NT2/D1 (cell line): Measurements from ENCODE around the gene ZNF831.

Source experiments
- DNase-seq: peaks from one replicate; pipeline ENCODE4 v3.0.0-alpha.2; 2011; ENCODE audit warnings: low read depth, low spot score
- H3K27me3 ChIP-seq: 2 replicates; pipeline ENCODE4 v1.6.0; 2011; ENCODE audit warnings: mild to moderate bottlenecking; ENCODE audit not compliant: insufficient read length, insufficient read depth
- H3K36me3 ChIP-seq: 2 replicates; pipeline ENCODE4 v1.6.1; 2011; ENCODE audit warnings: mild to moderate bottlenecking, low read length, mixed read lengths; ENCODE audit not compliant: insufficient read depth, insufficient read length
- H3K4me1 ChIP-seq: 2 replicates; pipeline ENCODE4 v1.5.1; 2011; ENCODE audit not compliant: insufficient read depth, insufficient read length
- H3K4me3 ChIP-seq: 2 replicates; pipeline ENCODE4 v1.5.1; 2011; ENCODE audit warnings: low read depth; ENCODE audit not compliant: insufficient read length
- H3K9ac ChIP-seq: 2 replicates; pipeline ENCODE4 v1.6.0; 2011; ENCODE audit warnings: low read depth; ENCODE audit not compliant: insufficient read length
- H3K9me3 ChIP-seq: 2 replicates; pipeline ENCODE4 v1.5.1; 2011; ENCODE audit warnings: mild to moderate bottlenecking, low read length; ENCODE audit not compliant: insufficient read depth
- SUZ12 ChIP-seq: IDR thresholded peaks from 2 replicates; pipeline ENCODE4 v1.6.1; 2011; ENCODE audit not compliant: insufficient read length, insufficient read depth; ENCODE audit errors: extremely low read depth
- YY1 ChIP-seq: IDR thresholded peaks from 2 replicates; pipeline ENCODE4 v1.6.1; 2011; ENCODE audit not compliant: insufficient read length, insufficient read depth
- ZNF274 ChIP-seq: IDR thresholded peaks from 2 replicates; pipeline ENCODE4 v1.6.1; 2011; ENCODE audit warnings: mild to moderate bottlenecking, low read depth, low read length

Gene ZNF831

GRCh38 chr20:59157961-59158541, 5.6 kb upstream of the ZNF831 start:
- no peaks in the 10 kb centered on the region for H3K9me3 ChIP-seq
- no peaks in the 10 kb centered on the region for H3K27me3 ChIP-seq
- H3K36me3 ChIP-seq: no peaks in the 10 kb centered on the region
- no peak overlapping the region for H3K4me3 ChIP-seq
- TF ChIP-seq YY1 (no peak), ZNF274 (no peak), SUZ12 (no peak)
- no peak overlapping the region for H3K9ac ChIP-seq
- no peak for DNase-seq
- H3K4me1 ChIP-seq: peaks cover 4% of the 10 kb centered on the region

- H3K9me3 ChIP-seq: no peaks in the 10 kb centered on the region
- TF ChIP-seq SUZ12 (no peak), YY1 (no peak), ZNF274 (no peak)
Observed at GRCh38 chr20:59158673-59159072, 4.9 kb upstream of the ZNF831 start.

GRCh38 chr20:59159091-59159490, 4.5 kb upstream of the ZNF831 start:
- no peak for TF ChIP-seq YY1
- no peak for TF ChIP-seq SUZ12
- TF ChIP-seq ZNF274: no peak

More at GRCh38 chr20:59158673-59159072, 4.9 kb upstream of the ZNF831 start:
- DNase-seq: no peak
- Histone ChIP-seq H3K4me1 (peaks cover 4% of the 10 kb centered on the region), H3K4me3 (no peak overlapping the region), H3K9ac (no peak overlapping the region), H3K36me3 (no peaks in the 10 kb centered on the region), H3K27me3 (no peaks in the 10 kb centered on the region)

GRCh38 chr20:59159493-59160376, 3.9 kb upstream of the ZNF831 start:
- Histone ChIP-seq H3K4me1 (peaks cover 4% of the 10 kb centered on the region), H3K27me3 (no peaks in the 10 kb centered on the region), H3K36me3 (no peaks in the 10 kb centered on the region), H3K9me3 (no peaks in the 10 kb centered on the region), H3K9ac (no peak overlapping the region), H3K4me3 (no peak overlapping the region)
- DNase-seq: no peak
- no peak for TF ChIP-seq YY1
- no peak for TF ChIP-seq SUZ12
- TF ChIP-seq ZNF274: no peak

More at GRCh38 chr20:59159091-59159490, 4.5 kb upstream of the ZNF831 start:
- H3K9ac ChIP-seq: no peak overlapping the region
- peak; percentile 33 for DNase-seq
- no peaks in the 10 kb centered on the region for H3K9me3 ChIP-seq
- no peak overlapping the region for H3K4me3 ChIP-seq
- H3K36me3 ChIP-seq: no peaks in the 10 kb centered on the region
- no peaks in the 10 kb centered on the region for H3K27me3 ChIP-seq
- H3K4me1 ChIP-seq: peaks cover 4% of the 10 kb centered on the region

- Histone ChIP-seq H3K9ac (no peak overlapping the region), H3K9me3 (no peaks in the 10 kb centered on the region), H3K4me3 (no peak overlapping the region), H3K27me3 (no peaks in the 10 kb centered on the region), H3K36me3 (no peaks in the 10 kb centered on the region), H3K4me1 (peaks cover 4% of the 10 kb centered on the region)
- DNase-seq: no peak
- TF ChIP-seq YY1: no peak
- no peak for TF ChIP-seq ZNF274
- no peak for TF ChIP-seq SUZ12
Observed at GRCh38 chr20:59160389-59161115, 3.1 kb upstream of the ZNF831 start.

- TF ChIP-seq SUZ12 (no peak), YY1 (no peak), ZNF274 (no peak)
- no peak overlapping the region for H3K9ac ChIP-seq
- no peaks in the 10 kb centered on the region for H3K9me3 ChIP-seq
- H3K4me3 ChIP-seq: no peak overlapping the region
- no peak for DNase-seq
- H3K36me3 ChIP-seq: no peaks in the 10 kb centered on the region
- H3K4me1 ChIP-seq: peaks cover 4% of the 10 kb centered on the region
- no peaks in the 10 kb centered on the region for H3K27me3 ChIP-seq
Observed at GRCh38 chr20:59161721-59162120, 1.9 kb upstream of the ZNF831 start.
